Measurements from ENCODE around the gene MYL3.

MYL3 gene

GRCh38 chr3:46845860-46846623 lies 17.2 kb downstream of the MYL3 start:
- Mint-ChIP-seq H3K9me3 (peaks cover 32% of the 10 kb centered on the region), H3K27me3 (ENCODE audit: low read depth, poor library complexity) (no peaks in the 10 kb centered on the region), H3K36me3 (ENCODE audit: low read depth) (peaks cover 19% of the 10 kb centered on the region), H3K4me3 (no peak overlapping the region), H3K27ac (no peak overlapping the region), H3K4me1 (peaks cover 42% of the 10 kb centered on the region)
- DNase-seq, result peak; percentile 85
- peak; percentile 59 for TF ChIP-seq CTCF (IDR thresholded peaks at IDR 0.05)

- H3K4me3 Mint-ChIP-seq, result peak overlapping the region; percentile 72
Measured at GRCh38 chr3:46845397-46845859, 17.8 kb downstream of the MYL3 start.

GRCh38 chr3:46844881-46845312 lies 18.3 kb downstream of the MYL3 start:
- H3K36me3 Mint-ChIP-seq (ENCODE audit: low read depth), result peaks cover 23% of the 10 kb centered on the region
- peak overlapping the region; percentile 49 for H3K4me3 Mint-ChIP-seq
- no peak for DNase-seq
- H3K27me3 Mint-ChIP-seq (ENCODE audit: low read depth, poor library complexity), result no peaks in the 10 kb centered on the region
- H3K9me3 Mint-ChIP-seq, result peaks cover 42% of the 10 kb centered on the region
- H3K27ac Mint-ChIP-seq, result no peak overlapping the region
- H3K4me1 Mint-ChIP-seq, result peaks cover 36% of the 10 kb centered on the region
- no peak for TF ChIP-seq CTCF (IDR thresholded peaks at IDR 0.05)

More at GRCh38 chr3:46845397-46845859, 17.8 kb downstream of the MYL3 start:
- peak; percentile 47 for DNase-seq
- peak overlapping the region; percentile 82 for H3K27ac Mint-ChIP-seq
- no peak for TF ChIP-seq CTCF (IDR thresholded peaks at IDR 0.05)
- H3K36me3 Mint-ChIP-seq (ENCODE audit: low read depth), result peaks cover 21% of the 10 kb centered on the region
- no peaks in the 10 kb centered on the region for H3K27me3 Mint-ChIP-seq (ENCODE audit: low read depth, poor library complexity)
- H3K4me1 Mint-ChIP-seq, result peaks cover 41% of the 10 kb centered on the region
- peaks cover 38% of the 10 kb centered on the region for H3K9me3 Mint-ChIP-seq

DNA sequence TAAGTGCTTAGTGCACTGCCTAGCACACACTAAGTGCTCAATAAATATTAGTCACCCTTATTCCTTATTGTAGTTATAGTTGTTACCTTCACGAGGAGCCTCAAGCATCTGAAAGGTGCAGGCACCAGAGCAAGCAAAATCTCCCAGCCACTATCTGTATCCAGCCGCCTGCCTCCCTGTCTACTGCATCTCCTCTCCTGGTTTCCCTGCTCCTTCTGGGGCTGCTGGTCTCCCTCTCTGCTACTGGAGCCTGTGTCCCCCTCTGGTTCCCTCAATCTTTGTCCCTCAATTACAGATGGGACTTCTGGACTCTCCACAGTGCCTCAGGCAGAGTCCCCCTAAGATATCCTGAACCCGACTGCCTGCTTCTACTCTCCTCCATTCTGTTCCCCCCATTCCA lies 18.8 kb downstream of the MYL3 start:
- Mint-ChIP-seq H3K9me3 (peaks cover 45% of the 10 kb centered on the region), H3K4me3 (peak overlapping the region; percentile 49), H3K4me1 (peaks cover 34% of the 10 kb centered on the region), H3K27me3 (ENCODE audit: low read depth, poor library complexity) (no peaks in the 10 kb centered on the region), H3K36me3 (ENCODE audit: low read depth) (peaks cover 24% of the 10 kb centered on the region), H3K27ac (no peak overlapping the region)
- DNase-seq, result no peak
- no peak for TF ChIP-seq CTCF (IDR thresholded peaks at IDR 0.05)

GRCh38 chr3:46843508-46843907 lies 19.7 kb downstream of the MYL3 start:
- Mint-ChIP-seq H3K4me3 (no peak overlapping the region), H3K36me3 (ENCODE audit: low read depth) (peaks cover 29% of the 10 kb centered on the region), H3K27ac (no peak overlapping the region), H3K27me3 (ENCODE audit: low read depth, poor library complexity) (no peaks in the 10 kb centered on the region), H3K9me3 (peaks cover 54% of the 10 kb centered on the region), H3K4me1 (peaks cover 25% of the 10 kb centered on the region)
- TF ChIP-seq CTCF (IDR thresholded peaks at IDR 0.05), result no peak
- DNase-seq, result no peak

GRCh38 chr3:46840491-46840890 lies 22.8 kb downstream of the MYL3 start:
- no peak overlapping the region for H3K27ac Mint-ChIP-seq
- peaks cover 29% of the 10 kb centered on the region for H3K36me3 Mint-ChIP-seq (ENCODE audit: low read depth)
- peaks cover 12% of the 10 kb centered on the region for H3K4me1 Mint-ChIP-seq
- DNase-seq, result no peak
- H3K9me3 Mint-ChIP-seq, result peaks cover 74% of the 10 kb centered on the region
- H3K4me3 Mint-ChIP-seq, result no peak overlapping the region
- no peak for TF ChIP-seq CTCF (IDR thresholded peaks at IDR 0.05)
- peaks cover 3% of the 10 kb centered on the region for H3K27me3 Mint-ChIP-seq (ENCODE audit: low read depth, poor library complexity)

All from nephron progenitor cell (in vitro differentiated cells).